GM10266 (cell line): ENCODE measurements around the gene TMEM247.

Source experiments
- DNase-seq: peaks from one replicate; pipeline ENCODE4 v3.0.0; 2012; ENCODE audit errors: extremely low spot score
- TF ChIP-seq, protein P1 (sequence below): IDR thresholded peaks from 2 replicates; pipeline ENCODE4 v1.5.1; 2012; ENCODE audit warnings: mild to moderate bottlenecking, low read depth; ENCODE audit not compliant: control insufficient read depth, insufficient read depth; ENCODE audit errors: missing control alignments

Gene TMEM247

GRCh38 chr2:46436800-46437199, 42.6 kb upstream of the TMEM247 start:
- TF ChIP-seq, protein P1, sequence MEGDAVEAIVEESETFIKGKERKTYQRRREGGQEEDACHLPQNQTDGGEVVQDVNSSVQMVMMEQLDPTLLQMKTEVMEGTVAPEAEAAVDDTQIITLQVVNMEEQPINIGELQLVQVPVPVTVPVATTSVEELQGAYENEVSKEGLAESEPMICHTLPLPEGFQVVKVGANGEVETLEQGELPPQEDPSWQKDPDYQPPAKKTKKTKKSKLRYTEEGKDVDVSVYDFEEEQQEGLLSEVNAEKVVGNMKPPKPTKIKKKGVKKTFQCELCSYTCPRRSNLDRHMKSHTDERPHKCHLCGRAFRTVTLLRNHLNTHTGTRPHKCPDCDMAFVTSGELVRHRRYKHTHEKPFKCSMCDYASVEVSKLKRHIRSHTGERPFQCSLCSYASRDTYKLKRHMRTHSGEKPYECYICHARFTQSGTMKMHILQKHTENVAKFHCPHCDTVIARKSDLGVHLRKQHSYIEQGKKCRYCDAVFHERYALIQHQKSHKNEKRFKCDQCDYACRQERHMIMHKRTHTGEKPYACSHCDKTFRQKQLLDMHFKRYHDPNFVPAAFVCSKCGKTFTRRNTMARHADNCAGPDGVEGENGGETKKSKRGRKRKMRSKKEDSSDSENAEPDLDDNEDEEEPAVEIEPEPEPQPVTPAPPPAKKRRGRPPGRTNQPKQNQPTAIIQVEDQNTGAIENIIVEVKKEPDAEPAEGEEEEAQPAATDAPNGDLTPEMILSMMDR = no peak

GRCh38 chr2:46438102-46438501, 41.3 kb upstream of the TMEM247 start:
- no peak for DNase-seq
- TF ChIP-seq, protein P1 = no peak

More at GRCh38 chr2:46436800-46437199, 42.6 kb upstream of the TMEM247 start:
- no peak for DNase-seq

DNA sequence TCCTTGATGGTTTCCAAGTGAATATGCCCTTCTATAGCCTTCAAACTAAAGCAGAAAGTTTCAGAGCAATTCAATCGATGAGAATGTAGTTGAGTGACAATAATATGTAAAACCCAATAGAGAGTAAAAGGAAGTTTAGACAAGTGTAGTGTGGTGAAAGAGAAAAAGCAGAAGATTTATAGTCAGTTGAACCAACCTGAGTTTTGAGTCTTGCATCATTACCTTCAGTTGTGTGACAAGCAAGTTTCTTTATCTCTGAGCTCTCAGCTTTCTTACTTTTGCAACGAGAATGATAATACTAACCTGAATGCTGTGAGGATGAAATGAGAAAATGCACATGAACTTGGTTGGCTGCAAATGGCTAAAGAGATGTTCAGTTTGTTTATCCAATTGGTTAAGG, 40.6 kb upstream of the TMEM247 start:
- no peak for DNase-seq
- TF ChIP-seq, protein P1 = no peak

DNA sequence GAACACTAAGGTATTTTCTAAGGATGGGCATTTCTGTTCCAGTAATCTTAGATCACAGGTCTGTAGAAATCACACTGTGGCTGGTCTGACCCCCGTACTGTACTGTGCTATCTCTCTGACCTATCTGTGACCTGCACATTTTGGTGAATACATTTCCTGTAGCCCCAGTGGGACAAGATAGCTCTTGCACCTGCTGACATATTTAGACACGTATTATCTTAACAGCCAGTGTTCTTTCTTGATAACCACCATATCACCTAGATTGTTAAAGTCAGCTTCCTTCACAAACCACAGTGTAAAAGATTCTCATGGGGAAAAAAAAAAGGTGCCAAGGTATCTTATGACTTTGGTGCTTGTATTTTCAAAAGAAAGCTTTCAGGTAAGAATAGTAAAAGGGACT, 39.8 kb upstream of the TMEM247 start:
- TF ChIP-seq, protein P1 = no peak
- DNase-seq = no peak

GRCh38 chr2:46441838-46442712, 37.3 kb upstream of the TMEM247 start:
- DNase-seq = no peak
- TF ChIP-seq, protein P1 = no peak

GRCh38 chr2:46444732-46445131, 34.6 kb upstream of the TMEM247 start:
- DNase-seq = no peak
- TF ChIP-seq, protein P1 = no peak

DNA sequence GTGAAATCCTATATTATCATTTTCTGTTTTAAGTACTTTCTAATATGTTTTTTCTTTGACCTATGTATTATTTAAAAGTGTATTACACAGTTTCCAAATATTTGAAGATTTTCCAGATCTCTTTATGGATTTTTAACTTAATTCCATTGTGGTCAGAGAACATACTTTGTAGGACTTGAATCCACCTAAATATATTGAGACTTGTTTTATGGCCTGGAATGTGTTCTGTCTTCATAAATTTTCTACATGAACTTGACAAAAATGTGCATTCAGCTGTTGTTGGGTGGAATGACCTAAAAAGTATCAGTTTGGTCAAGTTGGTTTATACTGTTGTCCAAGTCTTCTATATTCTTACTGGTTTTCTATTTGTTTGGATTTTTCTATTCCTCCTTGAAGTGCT, 33.8 kb upstream of the TMEM247 start:
- DNase-seq = no peak
- TF ChIP-seq, protein P1 = no peak
